T-helper 22 cell (primary cell): ENCODE data around the gene NR2F2.

Experiments
- DNase-seq: peaks from one replicate; pipeline ENCODE4 v3.0.0-alpha.2; 2020; ENCODE audit warnings: low read depth

The NR2F2 gene

DNA sequence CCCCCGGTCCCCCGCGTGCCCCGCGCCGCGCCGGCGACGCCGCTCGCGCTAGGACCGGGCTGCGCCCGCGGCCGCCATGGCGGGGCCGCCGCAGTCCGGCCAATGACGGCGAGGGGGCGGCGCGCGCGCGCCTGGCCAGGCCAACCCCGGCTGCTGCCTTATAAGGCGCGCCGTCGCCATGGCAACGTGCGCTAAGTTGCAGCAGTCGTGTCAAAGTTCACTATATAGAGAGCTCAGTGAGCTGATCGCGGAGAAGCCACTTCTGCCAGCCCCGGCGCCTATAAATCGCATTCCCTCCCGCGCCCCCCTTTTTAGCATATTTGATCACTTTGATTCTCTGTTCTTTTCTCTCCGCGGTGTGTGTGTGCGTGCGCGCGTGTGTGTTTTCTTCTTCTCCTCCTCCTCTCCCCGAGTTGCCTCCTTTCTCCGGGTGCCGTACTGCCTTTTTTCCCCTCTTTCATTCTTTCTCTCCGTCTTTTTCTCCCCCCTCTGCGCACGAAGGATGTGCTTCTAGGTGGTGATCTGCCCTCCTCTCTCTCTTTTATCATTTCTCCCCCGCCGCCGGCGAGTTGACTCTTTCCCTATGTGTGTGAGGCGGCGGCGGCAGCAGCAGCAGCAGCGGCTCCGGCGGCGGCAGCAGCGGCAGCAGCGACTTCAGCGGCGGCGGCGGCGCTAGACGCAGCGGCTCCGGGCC is at the start of gene NR2F2:
Gene NR2F2 (plus strand): TSS at position 251 of the 694 bp plus-strand sequence. CDS start 1,406 bp downstream, outside the sequence.
- DNase-seq, result no peak

DNA sequence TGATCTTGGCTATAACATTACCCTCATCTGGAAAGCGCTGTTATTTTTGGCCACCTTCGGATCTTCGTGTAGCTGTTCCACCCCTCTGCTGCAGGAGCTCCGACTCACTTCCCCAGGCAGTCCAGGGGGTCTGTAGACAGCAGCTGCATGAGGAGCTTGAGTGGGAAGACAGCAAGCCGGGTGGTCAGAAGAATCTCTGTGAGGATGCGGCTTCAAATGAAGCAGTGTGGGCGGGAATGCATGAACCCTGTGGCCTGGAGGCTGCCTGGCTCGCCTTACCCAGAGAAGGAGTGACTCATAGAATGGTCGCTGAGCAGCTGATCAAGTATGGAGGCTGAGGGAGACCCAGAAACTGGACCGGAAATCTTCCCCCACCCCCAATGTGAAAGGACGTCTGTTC is 45.2 kb upstream of the NR2F2 start:
- no peak for DNase-seq

DNA sequence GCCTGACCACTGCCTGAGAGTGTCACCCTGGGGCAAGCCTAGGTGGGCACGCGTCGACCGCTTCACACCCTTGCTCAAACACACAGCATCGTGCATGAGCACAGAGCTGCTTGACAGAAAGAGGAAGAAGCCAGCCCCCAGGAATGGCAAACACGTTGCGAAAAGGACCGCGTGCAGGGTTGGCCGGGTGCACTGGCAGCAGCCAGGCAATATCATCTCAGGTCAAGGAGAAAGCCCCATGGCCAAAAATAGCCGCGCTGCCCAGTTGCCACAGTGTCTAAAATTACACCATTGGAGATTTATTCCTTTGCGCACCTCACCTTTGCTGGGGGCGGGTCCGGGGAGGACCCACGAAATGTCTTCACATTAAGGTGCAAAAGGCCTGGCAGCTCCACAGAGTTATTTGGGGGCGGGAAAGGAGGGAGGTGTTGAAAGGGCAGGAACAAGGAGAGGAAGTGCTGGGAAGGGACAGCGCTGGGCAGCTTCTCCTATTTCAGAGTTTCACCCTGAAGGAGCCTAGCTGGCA is 44.7 kb upstream of the NR2F2 start:
- DNase-seq, result no peak

DNA sequence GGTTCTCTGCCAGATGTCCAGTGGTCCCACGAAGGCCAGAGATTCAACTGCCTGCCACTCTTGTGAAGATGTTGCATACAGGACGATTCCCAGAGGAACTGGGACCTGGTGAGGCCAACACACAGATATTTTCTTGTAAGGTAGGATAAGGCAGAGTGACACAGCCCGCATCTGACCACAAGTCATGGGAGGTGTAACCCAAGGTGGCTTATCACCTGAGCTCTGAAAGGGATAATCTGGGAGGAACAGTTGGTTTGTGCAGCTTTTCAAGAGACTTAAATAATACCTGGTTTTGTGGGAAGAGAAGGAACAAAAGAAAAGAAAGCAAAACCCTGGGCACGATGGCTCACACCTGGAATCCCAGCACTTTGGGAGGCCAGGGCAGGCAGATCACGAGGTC is 39.8 kb upstream of the NR2F2 start:
- no peak for DNase-seq

DNA sequence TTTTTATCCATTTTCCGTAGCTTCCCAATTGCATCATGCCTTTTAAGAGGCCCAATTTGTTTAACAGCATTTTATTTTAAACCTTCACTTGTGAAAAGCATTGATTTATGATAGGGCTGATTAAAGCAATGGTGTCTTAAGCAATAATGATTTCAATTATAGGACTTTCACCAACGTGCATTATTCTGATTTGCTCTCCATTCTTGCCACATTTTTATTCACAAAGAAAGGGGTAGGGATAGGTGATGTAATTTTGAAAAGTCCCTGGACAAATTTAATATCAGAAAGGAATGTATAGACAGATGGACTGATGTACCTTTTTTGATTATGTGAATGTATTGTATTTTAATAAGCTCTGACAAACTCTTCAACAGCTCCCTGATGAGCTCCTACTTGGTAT is 37.9 kb upstream of the NR2F2 start:
- no peak for DNase-seq

DNA sequence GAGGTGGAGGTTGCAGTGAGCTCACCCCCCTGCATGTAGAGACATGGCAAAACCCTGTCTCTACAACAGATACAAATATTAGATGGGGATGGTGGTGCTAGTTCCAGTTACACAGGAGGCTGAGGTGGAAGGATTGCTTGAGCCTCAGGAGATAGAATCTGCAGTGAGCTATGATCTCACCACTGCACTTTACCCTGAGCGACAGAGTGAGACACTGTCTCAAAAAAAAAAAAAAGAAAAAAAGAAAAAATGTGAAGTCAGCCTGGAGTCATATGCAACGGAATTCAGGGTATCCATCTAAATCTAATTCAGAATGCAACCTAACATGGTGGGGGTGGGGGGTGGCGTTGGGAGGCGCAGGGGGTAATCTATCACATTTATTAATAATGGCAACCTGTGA is 37.1 kb upstream of the NR2F2 start:
- no peak for DNase-seq

DNA sequence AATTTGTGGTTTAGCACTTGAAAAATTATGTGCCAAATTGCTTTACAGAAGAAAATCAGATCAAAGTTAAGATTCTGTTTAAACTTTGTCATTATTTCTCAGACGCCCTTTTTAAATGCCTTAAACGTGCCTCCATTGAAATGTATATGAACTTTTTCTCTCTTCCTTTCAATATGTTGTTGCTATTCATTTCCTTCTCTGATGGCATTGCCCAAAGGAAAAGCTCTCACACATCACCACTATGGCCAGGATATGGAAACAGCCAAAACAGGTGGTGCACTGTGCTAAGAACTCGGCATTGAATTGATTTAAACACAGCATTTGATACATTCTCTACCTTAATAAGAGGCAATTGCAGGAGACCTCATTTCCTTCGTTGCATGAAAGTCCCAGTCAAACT is 35.7 kb upstream of the NR2F2 start:
- DNase-seq, result no peak

DNA sequence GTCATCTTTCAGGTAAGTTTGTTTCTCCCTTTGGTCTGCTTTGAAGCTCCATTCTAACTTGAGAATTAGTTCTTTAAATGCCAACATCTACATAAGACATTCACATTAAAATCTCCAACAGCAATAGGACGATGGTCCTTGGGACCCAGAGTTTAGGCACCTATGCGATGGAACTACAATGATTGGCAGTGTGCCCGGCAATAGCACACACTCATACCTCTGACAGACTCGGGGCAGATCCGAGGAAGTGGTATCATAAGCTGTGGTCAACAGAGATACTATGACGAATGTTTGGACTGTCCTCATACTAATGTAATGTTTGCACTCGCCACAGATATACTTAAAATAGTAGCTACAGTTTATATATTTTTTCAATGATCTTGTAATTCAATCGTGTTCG is 34.2 kb upstream of the NR2F2 start:
- DNase-seq, result no peak

DNA sequence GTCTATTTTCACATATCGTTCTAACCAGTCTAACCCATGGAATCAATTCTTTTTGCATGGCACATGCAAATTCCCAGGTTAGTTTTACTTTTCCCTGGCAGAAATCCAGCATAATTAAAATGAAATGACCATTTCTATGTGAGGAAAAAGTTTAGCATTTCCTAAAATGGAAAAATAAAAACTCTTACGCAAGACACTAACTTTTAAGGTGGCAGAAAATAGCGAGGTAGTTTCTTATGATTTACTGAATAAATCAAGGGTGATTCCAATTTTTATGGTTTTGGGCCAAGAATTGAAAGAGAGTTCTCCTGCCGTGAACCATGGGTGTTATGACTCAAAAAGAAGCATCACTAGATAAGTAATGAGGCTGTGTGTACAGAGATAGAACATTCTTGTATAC is 32.7 kb upstream of the NR2F2 start:
- DNase-seq, result no peak

DNA sequence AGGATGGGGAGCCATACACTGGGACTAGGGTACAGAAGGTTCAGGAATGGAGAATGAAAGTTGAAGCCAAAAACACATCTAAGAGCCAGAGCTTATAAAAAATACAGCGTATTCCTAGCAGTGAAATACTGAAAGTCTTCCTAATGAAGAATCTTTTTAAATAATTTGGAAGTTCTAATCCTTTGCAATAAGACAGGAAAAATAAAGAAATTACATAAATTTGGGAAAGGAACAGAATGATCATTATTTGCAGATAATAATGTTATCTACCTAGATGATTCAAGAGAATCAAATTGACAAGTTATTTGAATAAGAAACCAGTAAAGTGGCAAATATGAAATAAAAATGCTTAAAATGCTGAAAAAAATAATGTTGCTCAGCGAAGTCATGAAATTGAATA is 32.3 kb upstream of the NR2F2 start:
- no peak for DNase-seq

DNA sequence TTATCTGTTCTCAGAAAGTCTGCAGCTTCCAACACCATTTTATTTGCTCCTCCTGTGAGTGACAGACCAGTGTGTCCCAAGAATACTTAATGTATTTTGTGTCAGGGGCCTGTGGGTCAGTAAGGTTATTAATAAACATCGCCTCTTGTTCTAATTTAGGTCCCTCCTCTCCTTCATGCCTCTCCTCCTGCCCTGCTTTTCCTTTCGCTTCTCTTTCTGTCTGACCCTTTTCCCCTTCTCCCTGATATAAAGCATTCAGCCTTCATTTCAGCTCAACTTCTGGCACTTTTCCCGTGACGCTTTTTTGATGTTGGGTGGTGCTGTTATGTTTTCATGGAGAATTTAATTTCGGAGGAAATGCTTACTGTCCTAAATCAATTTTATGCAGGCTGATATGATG is 29.7 kb upstream of the NR2F2 start:
- DNase-seq, result no peak

DNA sequence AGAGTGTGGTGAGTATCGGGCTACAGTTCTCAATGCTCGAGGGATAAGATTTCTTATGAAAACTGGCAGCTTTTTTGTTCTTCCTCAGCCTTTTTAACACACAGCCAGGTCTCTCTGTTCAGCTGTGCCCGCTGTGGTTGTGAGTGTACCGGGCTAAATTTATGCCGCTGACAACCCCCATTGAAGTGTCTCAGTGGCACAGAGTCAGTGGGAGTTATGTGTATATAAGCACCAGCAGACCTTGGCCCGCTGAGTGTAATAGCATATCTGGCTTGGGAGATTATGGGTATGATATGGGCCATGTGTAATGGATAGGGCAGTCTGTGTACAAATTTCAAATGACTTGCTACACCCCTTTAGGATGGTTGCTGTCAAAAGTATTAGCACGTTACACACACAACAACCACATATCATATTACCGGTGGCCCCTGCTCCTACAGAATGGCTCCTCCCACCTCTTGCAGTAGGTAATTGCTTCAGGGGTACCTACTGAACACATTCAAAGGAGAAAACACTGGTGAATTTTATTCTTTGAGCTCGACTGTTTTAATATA is 26.9 kb upstream of the NR2F2 start:
- no peak for DNase-seq

DNA sequence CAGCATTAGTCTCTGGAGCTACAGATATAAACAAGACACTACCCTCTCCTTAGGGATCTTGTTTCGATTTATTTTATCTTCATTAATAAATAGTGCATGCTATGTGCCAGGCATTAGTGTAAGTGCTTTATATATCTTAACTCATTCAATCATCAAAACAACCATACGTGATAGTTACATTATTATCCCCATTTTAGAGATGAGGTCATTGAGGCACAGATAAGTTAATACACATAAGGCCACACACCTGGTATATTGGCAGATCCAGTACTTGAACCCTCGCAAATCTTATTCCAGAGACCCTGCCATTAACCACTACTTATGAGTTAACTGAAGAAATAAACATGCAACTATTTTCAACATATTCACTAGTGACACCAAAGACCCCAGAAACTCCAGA is 25.7 kb upstream of the NR2F2 start:
- DNase-seq, result no peak

DNA sequence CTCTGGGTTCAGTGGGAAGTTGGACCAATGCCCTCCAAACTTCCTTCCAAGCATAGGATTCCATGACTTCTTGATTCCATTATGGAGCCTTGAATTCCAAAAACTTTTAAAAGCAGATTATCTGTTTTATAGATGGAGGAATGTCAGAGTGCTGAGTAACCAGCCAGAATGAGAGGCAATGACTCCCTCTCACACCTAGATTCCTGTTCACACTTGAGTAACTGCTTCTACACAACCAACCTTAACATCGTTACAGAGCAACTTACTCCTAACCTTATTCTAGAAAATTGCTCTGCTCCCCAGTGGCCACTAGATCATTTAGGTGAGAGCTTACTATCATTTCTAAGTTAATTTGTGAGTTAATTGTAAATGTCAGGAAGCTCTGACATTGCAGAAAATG is 24.2 kb upstream of the NR2F2 start:
- DNase-seq, result no peak

DNA sequence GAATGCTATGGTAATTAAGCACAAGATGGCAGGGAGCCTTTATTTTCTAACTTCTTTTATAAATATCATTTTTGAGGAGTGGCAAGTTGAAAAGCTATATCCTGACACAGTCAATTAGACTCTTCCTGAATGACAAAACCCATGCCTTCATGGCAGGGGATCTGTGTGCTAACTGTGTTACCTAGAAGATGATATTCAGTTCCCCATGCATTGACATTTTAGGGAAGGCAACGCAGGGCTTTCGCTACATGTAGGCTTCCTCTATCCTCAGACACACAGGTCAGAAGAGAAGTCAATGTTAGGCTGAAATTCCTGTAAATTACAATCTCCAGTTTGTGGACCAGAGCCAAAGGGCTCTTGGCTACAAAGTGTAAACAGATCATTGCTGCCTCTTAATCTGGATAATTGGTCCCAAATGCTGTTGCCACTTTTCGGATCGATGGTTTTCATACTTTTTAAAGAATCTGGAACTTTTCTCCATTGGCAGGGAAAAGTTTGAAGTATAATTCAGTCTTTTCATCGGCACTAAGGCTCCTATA is 22.6 kb upstream of the NR2F2 start:
- DNase-seq, result no peak

DNA sequence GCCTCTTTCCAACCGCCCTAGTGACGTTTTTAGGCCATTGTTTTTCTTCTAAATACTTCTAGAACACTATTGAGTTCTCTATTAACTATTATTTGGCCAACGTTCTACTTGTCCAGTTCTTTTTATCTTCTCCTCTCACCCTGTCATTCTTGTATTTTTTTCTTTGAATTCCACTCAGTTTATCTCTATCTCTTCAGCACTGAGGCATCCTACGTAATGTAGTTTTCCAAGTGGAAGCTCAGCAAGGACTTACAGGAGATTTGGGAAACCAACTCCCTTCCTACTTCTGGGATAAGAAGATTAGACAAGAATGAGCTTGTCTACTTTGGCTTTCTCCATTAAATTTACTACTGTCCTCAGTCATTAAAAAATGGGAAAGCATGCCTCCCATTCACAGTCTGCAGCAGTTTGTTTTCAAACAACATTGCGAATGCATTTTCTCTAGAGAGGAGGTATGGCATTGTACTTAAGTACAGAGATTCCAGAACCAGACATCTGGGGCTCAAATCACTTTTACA is 21.3 kb upstream of the NR2F2 start:
- no peak for DNase-seq

DNA sequence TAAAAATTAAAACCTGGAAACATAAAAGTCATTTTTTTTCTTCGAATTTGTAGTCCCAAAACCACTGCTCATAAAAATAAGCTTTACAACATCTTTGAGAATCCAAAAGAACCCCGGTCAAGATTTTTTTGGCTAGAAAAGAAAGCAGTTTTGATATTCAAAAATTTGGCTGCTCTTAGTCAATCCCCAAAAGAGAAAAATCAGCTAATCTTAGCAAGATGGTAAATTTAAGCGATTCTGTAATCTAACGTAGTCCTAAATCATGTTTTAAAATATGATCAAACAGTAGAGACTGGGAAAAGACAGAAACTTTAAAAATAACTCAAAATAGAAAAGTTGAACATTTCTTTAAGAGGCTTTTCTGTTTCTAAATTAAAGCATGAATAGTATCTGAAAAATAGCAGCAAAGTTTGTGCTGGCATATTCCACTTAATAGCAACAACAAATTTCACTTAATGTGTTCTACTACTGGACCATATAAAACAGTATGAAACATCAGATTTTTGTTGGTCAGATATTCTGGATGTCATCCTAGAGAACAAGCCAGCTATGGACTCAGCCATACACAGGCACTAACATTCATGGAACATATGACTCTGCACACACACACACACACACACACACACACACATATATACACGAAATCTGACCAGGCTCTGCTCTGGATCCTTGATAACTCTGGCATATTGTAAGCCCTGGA is 19.1 kb upstream of the NR2F2 start:
- no peak for DNase-seq

DNA sequence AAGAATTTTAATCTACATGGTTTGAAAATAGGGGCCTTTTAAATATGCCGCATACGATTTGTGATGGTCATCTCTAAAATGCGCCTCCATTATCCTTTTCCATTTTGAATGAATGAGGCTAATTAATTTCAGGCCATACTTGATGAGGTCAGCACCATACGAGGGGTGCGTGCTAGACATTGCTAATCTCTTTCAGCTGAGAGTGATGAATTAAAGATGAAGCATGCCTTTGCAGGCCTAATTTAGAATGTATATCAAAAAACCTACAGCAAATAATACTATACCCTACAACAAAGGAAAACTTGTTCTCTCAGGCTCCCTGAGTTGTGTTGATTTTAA is 18.6 kb upstream of the NR2F2 start:
- DNase-seq, result no peak

DNA sequence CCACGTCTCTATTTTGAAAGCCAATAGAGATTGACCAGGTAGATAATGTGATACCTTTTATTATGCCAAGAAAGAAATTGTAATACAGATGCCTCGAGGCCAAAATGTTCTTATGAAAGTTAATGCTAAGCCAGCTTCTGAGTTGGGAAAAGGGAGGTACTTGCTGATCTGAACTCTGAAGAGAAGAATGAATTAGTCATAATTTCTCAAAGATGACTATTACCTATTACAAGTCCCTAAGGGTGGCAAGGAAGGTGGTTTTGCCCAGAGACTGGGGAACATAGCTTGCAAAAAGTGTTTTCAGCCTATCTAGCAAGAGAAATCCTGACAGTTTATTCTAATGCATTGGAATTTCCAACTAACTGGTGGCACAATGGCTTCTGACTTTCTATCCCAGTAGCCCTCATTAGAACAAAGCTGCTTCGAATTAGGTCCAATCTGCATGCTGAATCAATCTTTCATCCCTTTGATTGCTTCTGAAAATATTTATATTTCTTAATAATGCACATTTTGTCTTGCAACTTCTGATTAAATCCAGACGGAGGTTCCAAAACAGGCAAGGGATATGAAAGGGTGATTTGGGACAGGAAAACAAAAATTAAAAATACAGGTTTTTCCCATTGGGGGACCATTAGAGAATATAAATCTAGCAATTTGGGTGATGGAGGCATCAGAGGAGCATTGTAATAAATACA is 17.7 kb upstream of the NR2F2 start:
- no peak for DNase-seq

DNA sequence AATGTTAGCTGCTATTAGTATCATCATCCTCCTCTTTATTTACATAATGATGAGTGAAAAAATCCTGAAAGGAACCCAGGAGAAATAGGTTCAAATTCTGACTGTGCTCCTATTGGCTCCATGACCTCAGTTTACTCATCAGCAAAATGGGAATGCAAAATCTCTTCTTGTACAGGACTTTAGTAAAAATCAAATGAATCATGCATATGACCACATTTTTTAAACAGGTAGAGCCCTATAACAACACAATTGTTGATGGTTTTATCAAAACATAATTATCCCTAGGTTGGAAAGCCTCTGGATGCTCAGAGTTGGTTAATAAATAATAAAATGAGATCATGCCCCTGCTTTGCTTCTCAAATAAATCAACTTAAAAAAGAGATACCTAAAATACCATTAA is 16.0 kb upstream of the NR2F2 start:
- DNase-seq, result no peak

DNA sequence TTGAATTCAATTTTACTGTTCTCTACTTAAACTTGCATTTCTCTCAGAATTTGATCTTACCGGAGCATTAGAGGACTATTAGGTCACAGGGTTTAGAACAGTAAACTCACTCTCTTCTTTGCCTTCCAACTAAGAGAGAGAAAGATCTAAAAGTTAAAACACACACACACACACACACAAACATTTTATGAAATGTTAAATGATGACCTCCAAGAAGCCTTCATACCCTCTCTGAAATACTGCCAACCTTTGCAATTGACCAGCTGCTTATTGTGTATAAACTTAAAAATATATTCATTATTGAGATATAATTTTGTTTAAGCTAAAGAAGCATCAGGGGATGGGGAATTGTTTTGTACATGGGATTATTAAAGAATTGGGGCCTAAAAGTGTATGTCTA is 15.5 kb upstream of the NR2F2 start:
- no peak for DNase-seq

DNA sequence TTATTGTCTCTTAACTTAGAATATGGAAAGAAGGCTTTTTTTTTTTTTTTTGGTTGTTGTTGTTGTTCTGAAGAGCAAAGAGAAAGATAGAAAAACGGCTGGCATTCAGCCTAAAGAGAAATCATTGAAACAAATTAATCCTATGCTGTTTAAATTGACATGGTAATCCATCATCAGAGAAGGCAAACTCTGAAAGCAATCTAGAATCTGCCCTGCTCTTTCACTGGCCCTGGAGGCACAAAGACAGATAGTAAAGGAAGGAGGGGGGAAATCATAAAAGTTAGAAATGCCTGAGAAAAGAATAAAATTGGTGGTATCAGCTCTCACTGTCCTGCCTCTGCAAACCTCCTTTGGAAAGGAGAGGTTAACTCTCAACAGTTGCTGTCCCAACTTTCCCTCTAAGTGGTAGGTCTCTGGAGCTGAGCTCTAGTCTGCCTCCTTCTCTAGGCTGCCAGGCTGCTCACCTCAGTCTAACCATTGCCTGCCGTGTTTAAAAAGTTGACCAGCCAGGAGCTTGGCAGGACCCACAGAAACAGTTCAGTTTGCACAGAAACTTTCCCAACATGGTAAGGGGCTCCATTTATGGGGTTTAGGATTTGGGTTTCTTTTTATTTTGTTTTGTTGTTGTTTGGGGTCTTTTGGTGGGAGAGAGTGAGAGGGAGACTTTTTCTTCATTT is 13.4 kb upstream of the NR2F2 start:
- no peak for DNase-seq
